WTC11 (cell line): ENCODE results near the gene SUPT5H.

ENCODE experiments used
- ATF3 ChIP-seq: sonication (generic); formaldehyde crosslinking; conservative IDR thresholded peaks from 2 replicates; pipeline ENCODE4 v1.8.1; 2022; ENCODE audit warnings: mild to moderate bottlenecking, missing genetic modification reagents
- CBFB ChIP-seq: sonication (generic); formaldehyde crosslinking; IDR thresholded peaks from 2 replicates; pipeline ENCODE4 v1.8.1; 2022; ENCODE audit warnings: mild to moderate bottlenecking, low read depth, missing genetic modification reagents
- FOXK1 ChIP-seq: sonication (generic); formaldehyde crosslinking; IDR thresholded peaks from 2 replicates; pipeline ENCODE4 v1.8.0; 2022; ENCODE audit warnings: mild to moderate bottlenecking, moderate library complexity, missing genetic modification reagents
- PRRX2 ChIP-seq: fragments of 250-450 bp; sonication (Bioruptor Pico); IDR thresholded peaks from 2 replicates; pipeline ENCODE4 v1.8.0; 2021; ENCODE audit warnings: mild to moderate bottlenecking
- USF2 ChIP-seq: sonication (generic); formaldehyde crosslinking; IDR thresholded peaks from 2 replicates; pipeline ENCODE4 v1.8.1; 2023; ENCODE audit warnings: mild to moderate bottlenecking, missing genetic modification reagents, moderate library complexity
- TF ChIP-seq, protein P1 (sequence below): fragments of 200-600 bp; IDR thresholded peaks from 2 replicates; pipeline ENCODE4 v1.8.0; 2022; ENCODE audit warnings: antibody characterized with exemption
- TF ChIP-seq, protein P2 (sequence below): sonication (generic); formaldehyde crosslinking; IDR thresholded peaks from 2 replicates; pipeline ENCODE4 v1.8.0; 2022; ENCODE audit warnings: mild to moderate bottlenecking, missing genetic modification reagents

- TF ChIP-seq, protein P1, sequence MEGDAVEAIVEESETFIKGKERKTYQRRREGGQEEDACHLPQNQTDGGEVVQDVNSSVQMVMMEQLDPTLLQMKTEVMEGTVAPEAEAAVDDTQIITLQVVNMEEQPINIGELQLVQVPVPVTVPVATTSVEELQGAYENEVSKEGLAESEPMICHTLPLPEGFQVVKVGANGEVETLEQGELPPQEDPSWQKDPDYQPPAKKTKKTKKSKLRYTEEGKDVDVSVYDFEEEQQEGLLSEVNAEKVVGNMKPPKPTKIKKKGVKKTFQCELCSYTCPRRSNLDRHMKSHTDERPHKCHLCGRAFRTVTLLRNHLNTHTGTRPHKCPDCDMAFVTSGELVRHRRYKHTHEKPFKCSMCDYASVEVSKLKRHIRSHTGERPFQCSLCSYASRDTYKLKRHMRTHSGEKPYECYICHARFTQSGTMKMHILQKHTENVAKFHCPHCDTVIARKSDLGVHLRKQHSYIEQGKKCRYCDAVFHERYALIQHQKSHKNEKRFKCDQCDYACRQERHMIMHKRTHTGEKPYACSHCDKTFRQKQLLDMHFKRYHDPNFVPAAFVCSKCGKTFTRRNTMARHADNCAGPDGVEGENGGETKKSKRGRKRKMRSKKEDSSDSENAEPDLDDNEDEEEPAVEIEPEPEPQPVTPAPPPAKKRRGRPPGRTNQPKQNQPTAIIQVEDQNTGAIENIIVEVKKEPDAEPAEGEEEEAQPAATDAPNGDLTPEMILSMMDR = peak; percentile 93
- TF ChIP-seq CBFB (CRISPR knock-in tag) (no peak), ATF3 (no peak), FOXK1 (no peak), USF2 (CRISPR knock-in tag) (no peak), PRRX2 (CRISPR knock-in tag) (no peak)
- TF ChIP-seq, protein P2, sequence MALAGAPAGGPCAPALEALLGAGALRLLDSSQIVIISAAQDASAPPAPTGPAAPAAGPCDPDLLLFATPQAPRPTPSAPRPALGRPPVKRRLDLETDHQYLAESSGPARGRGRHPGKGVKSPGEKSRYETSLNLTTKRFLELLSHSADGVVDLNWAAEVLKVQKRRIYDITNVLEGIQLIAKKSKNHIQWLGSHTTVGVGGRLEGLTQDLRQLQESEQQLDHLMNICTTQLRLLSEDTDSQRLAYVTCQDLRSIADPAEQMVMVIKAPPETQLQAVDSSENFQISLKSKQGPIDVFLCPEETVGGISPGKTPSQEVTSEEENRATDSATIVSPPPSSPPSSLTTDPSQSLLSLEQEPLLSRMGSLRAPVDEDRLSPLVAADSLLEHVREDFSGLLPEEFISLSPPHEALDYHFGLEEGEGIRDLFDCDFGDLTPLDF (CRISPR knock-in tag) = no peak
Observed at GRCh38 chr19:39397360-39398296, 47.8 kb upstream of the SUPT5H start.
